HTR-8/SVneo (cell line): ENCODE results near the gene MAP3K1.

Source experiments
- DNase-seq: peaks from one replicate; pipeline ENCODE4 v3.0.0; 2011; ENCODE audit warnings: low spot score, mixed read lengths; ENCODE audit not compliant: insufficient read length
- FAIRE-seq: peaks from 2 replicates; lab custom pipeline; 2011; peaks lifted over from hg19 to GRCh38; lab: Jason Lieb, UNC

The MAP3K1 gene

GRCh38 chr5:56840597-56840996 is 25.2 kb downstream of the MAP3K1 start:
- no peak for DNase-seq
- FAIRE-seq, result no peak

DNA sequence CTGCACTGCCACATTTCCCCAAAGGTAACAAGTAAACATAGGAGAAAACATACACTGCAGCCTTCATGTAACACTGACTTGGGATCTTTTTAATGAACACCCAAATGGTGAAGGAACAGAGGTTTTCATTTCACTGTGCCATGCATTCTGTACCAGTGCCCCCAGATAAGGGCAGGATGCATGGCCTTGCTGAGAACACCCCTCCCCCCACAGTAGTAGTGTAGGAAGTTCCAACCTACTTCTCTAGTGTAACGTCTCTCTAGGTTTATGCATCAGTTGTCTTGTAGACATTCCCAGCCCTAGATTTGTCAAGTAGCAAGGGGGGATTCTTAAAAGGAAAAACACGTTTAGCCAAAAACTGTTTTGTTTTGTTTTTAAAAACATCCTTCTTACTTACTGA is 29.9 kb downstream of the MAP3K1 start:
- FAIRE-seq (no peak), DNase-seq (no peak)

GRCh38 chr5:56845904-56846480 is 30.6 kb downstream of the MAP3K1 start:
- FAIRE-seq, result no peak
- no peak for DNase-seq

- FAIRE-seq, result no peak
- DNase-seq, result no peak
Measured at GRCh38 chr5:56848206-56848605, 32.9 kb downstream of the MAP3K1 start.

DNA sequence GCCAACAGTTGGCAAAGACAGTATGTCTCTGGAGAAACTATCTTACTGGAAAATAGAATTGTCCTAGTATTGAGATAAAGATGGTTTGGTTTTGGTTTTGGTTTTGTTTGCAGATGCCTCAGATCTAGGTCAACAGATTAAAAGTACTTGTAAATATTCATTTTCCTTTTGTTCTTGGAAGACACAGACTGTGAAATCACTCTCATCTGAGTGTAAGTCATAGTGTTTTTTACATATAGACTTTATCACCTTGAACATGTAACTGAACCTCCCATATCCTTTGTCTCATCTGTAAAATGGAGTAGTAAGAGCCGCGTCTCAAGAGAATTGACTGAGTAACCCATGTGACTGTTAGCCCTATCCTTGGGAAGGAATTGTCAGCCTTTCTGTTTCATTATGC is 34.3 kb downstream of the MAP3K1 start:
- FAIRE-seq, result no peak
- DNase-seq, result no peak

DNA sequence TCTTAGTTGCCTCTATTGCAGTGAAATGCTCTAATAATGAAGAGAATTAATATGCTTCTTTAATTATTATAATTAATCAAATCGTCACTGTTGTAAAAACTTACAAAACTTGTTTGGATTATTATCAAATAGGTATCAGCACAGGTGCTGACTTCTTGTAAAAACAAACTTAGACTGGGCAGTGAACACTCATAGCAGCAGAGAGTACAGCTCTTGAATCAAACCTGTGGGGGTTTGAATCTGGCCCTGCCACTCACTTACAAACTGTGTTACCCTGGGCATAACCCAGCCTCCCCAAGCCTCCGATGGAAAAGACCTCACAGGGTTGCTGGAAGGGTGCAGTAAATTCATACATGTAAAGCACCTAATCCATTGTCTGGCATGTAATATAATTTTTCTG is 35.1 kb downstream of the MAP3K1 start:
- no peak for DNase-seq
- FAIRE-seq, result no peak

DNA sequence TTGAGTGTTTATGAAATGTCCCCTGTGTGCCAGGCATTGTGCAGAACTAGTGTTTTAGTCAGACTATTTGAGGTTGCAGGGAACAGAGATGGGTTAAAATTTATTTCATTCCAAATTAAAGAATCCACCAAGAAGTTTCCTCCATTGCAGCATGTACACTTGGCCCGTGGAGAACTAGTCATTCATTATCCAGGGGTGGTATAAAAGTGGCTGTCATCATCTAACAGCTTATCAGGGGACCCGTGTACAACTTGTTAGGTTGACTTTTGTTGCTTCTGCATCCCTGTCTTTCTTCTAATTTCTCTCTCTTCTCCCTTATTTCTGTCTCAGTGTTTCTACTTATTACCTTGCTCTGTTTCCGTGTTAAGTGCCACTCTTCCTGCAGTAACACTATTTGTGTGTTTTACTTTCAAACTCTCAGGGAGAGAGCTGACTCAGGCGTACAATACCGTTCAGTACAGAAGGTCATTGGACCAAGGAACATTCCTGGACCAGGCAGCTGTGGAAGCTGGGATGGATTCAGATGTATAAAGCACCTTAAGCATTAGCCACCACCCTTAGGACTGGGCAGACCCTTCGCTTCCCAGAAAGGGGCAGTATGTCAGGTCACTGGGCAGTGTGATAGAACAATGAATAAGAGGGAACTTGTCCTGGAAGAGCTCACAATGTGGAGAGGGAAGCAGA is 36.1 kb downstream of the MAP3K1 start:
- DNase-seq, result no peak
- no peak for FAIRE-seq

DNA sequence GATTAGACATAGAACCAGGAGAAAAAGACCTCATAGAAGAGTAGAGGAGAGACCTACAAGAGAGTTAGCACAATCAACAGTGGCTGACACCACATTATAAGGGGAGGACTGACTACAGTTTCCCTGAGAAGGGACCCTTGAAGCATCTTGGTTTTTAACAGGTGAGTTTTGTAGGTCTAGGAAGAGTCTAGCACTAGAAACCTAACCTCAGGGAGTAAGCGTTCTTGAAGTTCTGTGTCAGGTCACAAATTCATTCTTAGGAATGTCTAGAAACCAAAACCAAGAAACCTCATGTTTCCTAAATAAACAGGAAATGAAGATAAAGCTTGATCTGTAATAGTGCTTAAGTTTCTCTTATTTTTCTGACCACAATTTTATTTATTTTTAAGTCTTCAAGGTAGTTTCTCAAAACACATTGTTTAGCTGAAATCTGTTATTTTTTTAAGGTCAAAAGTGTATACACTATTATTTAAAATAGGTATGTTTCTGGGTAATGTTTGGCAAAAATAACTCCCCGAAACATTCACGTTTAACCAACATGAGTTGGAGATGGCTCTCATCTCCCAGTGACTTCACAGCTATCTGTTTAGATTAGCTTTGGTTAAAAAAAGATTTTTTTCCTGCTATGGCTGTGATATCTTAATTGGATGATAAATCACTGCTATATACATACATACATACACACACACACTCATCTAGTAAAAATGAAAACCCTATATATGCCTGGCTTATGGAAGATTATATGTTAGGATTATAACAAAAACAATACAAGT is 37.1 kb downstream of the MAP3K1 start:
- no peak for DNase-seq
- no peak for FAIRE-seq

DNA sequence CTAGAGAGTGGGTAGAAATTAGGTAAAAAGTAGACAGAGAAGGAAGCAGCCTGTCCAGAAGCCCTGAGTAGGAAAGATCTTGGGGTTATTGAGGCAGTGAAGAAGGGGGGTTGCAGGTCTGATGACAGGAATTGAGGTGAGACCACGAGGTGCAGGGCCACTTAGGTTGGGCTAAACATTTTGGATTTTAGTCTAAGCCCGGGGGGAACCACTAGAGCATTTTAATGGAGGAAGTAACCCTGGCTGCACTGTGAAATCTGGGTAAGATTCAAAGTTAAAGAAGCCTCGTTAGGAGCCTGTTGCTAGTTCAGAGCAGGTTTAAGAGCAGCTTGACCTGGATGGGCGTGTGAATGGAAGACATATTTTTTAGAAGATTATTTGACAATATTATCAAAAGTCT is 38.3 kb downstream of the MAP3K1 start:
- FAIRE-seq (no peak), DNase-seq (no peak)

DNA sequence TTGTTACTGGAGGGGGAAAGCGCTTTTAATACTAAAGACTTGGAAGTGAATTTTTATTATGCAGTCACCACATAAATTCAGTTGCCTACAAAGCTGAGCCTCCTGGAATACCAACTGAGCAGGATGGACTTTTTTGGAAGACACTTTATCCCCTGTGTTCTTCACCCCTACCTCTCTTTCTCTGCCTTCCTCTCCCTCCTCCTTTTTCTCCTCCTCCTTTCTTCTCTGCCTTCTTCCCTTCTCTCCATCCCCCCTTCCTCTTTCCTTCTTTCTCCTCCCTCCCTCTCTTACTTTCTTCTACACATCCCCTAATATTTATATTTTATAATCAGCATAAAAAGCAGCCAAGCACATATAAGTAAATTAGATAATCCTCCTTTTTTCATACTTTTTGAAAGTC is 39.6 kb downstream of the MAP3K1 start:
- no peak for FAIRE-seq
- DNase-seq, result no peak

- DNase-seq (no peak), FAIRE-seq (no peak)
Measured at GRCh38 chr5:56856541-56857178, 41.3 kb downstream of the MAP3K1 start.

- DNase-seq (no peak), FAIRE-seq (no peak)
Measured at GRCh38 chr5:56858777-56859442, 43.6 kb downstream of the MAP3K1 start.

- no peak for FAIRE-seq
- no peak for DNase-seq
Measured at GRCh38 chr5:56861893-56862485, 46.6 kb downstream of the MAP3K1 start.

GRCh38 chr5:56862909-56863308 is 47.6 kb downstream of the MAP3K1 start:
- FAIRE-seq (no peak), DNase-seq (no peak)

- no peak for DNase-seq
- FAIRE-seq, result no peak
Measured at GRCh38 chr5:56871777-56872176, 56.4 kb downstream of the MAP3K1 start.

- DNase-seq (no peak), FAIRE-seq (no peak)
Measured at GRCh38 chr5:56873056-56873455, 57.7 kb downstream of the MAP3K1 start.

GRCh38 chr5:56876327-56876726 is 61.0 kb downstream of the MAP3K1 start:
- FAIRE-seq (no peak), DNase-seq (no peak)

DNA sequence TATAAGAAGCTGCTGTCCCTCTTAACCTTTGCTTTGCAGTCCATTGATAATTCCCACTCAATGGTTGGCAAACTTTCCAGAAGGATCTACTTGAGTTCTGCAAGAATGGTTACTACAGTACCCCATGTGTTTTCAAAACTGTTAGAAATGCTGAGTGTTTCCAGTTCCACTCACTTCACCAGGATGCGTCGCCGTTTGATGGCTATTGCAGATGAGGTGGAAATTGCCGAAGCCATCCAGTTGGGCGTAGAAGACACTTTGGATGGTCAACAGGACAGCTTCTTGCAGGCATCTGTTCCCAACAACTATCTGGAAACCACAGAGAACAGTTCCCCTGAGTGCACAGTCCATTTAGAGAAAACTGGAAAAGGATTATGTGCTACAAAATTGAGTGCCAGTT is 66.2 kb downstream of the MAP3K1 start:
- FAIRE-seq (no peak), DNase-seq (no peak)

DNA sequence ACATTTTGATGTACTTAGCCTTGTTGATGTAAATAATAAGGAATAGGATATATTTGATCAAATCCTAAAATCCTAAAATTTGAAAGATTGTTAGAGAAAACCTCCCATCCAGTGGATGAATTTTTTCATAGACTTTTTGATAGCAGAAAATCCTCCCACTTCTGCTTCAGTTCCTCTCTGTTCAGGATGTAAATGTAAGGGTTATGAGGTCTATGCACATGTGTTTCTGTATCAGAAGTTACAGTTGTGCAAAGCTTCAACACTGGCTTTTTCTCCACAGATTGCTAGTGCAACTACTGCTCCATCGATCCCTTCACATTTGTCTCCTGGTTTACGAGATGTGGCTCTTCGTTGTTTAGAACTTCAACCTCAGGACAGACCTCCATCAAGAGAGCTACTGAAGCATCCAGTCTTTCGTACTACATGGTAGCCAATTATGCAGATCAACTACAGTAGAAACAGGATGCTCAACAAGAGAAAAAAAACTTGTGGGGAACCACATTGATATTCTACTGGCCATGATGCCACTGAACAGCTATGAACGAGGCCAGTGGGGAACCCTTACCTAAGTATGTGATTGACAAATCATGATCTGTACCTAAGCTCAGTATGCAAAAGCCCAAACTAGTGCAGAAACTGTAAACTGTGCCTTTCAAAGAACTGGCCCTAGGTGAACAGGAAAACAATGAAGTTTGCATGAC is 78.1 kb downstream of the MAP3K1 start:
- DNase-seq (no peak), FAIRE-seq (no peak)

GRCh38 chr5:56896763-56897162 is 81.4 kb downstream of the MAP3K1 start:
- DNase-seq (no peak), FAIRE-seq (no peak)
